HG03095 (cell line): ENCODE data around the gene HELZ.
"Not testable (repeated sequence)": the region's sequence is repeated elsewhere in the genome, so short reads cannot be mapped to it uniquely, and the experiment has no call there.

Experiments used
- ATAC-seq: cut with Tn5 transposase; IDR thresholded peaks from one replicate; pipeline ENCODE4 v1.9.1; 2021; ENCODE audit warnings: moderate library complexity; ENCODE audit not compliant: unreplicated experiment

Gene HELZ

DNA sequence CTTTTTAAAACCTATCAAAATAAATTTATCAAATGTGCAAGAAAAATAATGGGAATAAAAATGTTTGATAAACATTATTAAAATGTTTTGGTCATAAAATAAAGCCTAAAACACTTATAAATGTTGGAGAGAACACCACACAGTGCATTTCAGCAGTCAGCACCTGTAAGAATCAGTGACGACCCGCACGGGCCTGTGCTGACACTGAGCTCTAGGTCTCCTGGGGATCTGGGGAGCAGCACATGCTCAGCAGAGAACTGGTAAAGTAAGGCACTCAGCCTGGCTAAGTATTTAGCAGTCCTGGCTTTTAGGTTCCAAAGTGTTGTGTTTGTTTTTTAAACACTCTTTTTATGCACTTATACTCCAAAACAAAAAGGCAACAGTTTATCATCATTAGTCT lies 46.9 kb downstream of the HELZ start:
- no peak for ATAC-seq

DNA sequence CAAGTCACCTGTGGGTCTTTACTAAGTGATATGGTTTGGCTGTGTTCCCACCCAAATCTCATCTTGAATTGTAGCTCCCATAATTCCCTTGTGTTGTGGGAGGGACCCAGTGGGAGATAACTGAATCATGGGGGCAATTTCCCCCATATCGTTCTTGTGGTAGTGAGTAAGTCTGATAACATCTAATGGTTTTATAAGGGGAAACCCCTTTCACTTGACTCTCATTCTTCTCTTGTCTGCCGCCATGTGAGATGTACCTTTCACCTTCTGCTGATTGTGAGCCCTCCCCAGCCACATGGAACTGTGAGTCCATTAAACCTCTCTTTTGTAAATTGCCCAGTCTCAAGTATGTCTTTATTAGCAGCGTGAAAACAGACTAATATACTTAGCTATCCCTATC lies 48.0 kb downstream of the HELZ start:
- ATAC-seq = not testable (repeated sequence)

DNA sequence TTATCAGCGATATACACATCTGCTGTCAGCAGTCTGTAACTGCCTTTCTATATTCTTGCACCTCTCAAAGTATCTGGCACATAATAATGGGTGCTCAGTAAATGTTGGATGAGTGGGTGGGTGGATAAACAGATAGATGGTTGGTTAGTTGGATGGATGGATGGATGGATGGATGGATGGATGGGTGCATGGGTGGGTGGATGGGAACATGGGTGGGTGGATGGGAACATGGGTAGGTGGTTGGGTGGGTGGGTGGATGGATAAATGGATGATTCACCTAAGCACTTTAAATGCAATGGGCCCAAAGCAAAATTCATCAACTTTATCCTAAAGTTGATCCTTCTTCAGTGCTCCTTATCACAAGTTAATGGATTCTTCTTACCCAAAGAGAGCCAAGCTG lies 48.6 kb downstream of the HELZ start:
- ATAC-seq = no peak

DNA sequence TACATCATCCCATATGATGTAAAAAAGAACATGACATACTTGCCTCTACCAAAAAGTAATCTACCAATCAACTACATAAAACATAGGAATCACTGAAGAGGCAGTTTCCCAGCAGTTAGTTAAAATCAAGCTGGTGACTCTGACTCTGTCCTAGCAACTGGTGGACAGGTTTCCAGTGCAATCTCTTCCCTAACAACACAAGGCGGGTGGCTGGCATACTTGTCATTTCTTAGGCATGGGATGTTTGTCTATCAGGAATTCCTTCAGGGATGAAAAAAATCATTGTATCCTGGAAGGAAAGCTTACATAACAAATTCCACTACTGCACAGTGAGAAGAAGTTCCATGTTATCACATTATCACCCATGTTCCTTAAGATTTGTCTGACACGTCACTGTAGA lies 50.9 kb downstream of the HELZ start:
- ATAC-seq = no peak

DNA sequence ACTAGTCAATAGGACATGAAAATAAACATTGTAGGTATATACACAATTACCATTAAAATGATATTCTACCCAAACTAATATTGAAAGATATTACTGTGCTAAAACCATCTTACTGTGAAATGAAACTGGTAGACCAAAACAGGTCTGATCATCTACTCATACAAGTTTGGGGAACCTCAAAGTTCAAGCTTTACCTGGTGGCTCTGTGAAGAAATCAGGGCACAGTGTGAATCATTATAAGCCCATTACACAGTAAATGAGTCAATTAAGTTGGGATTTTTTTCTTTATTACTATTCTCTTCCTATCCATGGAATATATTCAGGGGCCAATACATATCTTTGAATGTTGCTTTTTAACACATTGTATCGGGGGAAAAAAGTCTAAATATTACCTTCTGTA lies 57.1 kb downstream of the HELZ start:
- no peak for ATAC-seq

DNA sequence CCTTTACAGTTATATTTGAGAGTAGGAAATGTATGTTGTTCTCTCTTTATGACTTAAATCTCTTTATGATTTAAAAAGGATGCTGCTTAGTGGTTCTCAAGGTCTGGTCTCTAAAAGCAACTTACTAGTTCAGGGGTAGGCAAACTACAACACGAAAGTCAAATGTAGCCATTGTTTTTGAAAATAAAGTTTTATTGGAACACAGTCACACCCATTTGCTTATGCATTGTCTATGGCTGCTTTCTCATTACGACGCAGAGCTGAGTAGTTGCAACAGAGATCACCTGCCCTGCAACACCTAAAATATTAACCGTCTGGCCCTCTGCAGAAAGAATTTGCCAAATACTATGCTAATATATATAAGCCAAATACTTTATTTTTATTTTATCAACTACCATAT lies 58.2 kb downstream of the HELZ start:
- no peak for ATAC-seq

DNA sequence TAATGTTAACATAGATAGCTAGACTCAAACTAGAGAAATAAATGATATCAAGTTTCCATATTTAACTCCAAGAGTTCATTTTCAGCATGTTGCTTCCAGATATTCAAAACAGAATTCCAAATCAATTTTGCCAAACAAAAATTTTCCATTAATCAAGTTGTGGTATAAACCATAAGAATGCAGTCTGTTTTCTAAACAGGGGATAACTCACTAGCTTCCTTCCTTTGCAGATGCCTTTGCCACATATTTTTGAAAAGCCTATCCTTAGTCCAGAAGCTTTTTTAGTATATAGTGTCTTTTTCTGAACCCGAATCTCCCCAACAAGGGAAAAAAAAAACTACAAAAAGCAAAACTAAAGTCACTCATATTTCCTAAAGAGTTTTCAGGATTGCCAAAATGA lies 61.5 kb downstream of the HELZ start:
- no peak for ATAC-seq

DNA sequence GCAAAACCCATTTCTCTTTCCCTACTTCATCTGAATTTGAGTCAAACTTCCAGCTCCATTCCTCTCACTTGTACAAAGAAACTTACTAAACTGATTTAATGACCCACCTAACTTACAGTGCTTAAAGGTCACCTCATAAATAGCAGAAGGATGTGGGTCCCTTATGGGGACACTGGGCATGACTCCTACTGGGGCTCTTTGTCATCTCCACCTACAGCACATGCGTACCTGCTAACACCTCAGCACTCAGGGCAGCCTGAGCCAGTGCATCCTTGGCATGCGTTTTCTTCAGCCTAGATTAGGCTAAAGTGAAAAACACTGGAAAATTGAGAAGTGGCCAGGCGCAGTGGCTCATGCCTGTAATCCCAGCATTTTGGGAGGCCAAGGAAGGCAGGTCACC lies 63.2 kb downstream of the HELZ start:
- ATAC-seq = no peak

DNA sequence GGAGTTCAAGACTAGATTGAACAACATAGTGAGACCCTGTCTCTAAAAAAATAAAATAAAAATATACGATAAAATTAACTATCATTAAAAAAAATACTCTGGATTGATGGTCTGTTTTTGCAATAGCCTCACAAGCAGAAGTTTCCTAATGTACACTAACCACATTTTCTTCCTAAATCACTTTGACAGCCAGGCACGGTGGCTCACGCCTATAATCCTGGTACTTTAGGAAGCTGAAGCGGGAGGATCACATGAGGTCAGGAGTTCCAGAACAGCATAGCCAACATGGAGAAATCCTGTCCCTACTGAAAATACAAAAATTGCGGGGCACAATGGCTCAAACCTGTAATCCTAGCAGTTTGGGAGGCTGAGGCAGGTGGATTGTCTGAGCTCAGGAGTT lies 64.7 kb downstream of the HELZ start:
- ATAC-seq = no peak

DNA sequence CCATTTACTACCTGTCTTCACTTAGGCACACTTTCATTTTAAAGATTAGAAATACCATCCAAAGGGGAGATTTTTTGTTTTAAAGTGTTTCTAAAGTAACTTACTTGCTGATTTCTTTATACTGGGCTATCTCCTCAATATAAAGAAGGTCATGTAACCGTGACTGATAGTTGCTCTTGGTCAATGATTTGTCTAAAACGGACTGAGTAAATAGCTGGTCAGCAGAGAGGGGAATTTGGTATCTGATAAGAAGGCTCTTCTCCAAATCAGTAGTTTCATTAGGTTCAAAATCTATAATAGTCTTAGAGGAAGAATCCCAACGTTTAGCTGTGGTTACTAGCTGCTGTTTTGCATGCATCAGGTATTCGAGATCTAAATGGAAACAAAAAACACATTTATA lies 66.4 kb downstream of the HELZ start:
- ATAC-seq = no peak

DNA sequence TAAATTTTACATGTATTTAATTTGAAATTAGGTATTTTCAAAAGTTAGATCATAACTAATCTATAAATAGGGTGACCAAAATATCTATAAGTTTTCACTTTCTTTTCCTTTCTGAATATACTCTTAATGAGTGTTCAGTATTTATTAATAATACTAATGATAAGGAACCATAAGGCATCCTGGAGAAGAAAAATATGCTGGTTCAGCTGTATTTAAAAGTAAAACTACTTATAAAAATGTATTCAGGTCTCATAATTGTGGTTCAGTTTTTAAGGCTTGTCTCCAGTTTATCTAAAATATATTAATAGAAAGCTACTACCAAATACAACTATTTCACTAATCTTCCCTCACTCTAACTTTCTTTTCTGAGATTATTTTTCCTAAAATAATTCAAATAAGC lies 67.3 kb downstream of the HELZ start:
- no peak for ATAC-seq

DNA sequence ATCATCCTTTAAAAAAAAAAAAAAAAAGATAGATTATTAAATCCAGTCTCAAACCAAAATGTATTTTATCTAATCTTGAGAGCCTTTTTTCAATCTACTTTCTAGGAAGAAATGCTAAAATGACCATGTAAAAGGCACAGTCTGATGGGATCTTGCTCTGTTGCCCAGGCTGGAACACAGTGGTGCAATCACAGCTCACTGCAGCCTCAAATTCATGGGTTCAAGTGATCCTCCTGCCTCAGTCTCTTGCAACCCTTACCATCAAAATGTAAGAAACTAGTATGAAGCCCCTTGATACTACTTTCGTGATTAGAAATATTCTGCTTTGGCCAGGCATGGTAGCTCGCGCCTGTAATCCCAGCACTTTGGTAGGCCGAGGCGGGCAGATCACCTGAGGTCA lies 70.8 kb downstream of the HELZ start:
- no peak for ATAC-seq

DNA sequence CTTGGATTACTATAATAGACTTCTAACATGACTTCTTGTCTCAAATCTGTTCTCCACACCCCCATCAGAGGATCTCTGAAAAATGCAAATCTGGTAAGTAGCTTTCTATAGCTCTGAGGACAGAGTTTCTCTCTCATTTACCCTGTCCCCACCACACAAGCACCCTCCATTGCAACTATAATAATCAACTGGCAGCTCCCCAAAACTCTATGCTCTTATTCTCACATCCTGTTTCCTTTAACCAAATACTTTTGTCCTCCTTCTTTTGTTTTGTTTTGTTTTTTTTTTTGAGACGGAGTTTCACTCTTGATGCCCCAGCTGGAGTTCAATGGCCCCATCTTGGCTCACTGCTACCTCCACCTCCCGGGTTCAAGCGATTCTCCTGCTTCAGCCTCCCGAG lies 73.4 kb downstream of the HELZ start:
- peak; percentile 96 for ATAC-seq

DNA sequence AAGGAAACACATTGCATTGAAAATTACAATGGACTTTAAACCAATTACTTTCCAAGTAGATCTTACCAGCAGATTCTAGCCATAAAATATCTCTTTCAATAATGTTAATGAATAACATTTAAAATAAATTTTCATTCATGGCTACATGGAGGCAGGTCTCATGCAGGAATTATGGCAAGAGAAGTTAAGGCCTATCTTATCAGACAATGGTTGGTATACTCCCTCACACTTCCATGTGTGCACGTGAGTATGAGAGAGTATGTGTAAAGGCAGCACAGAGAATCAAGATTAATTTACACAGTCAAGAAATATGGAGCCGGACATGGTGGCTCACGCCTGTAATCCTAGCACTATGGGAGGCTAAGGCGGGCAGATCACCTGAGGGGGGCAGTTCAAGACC lies 76.5 kb downstream of the HELZ start:
- no peak for ATAC-seq

DNA sequence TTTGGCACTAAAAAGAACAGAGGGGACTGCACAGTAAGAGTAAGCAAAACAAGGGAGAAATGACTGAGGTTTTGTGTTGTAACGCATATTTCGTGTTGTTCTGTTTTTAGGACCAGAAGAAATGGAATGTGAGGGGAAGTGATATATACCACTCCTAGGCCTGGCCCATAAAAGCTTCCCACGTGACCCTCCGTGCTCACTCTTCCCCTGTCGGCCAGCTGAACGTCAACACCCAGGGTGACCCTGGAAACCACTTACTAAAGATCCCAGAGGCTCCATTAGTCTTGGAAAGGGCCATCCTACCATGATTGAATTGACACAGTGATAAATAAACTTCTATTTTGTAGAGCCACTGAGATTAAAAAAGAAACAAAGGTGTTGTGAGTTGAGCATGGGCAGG lies 79.8 kb downstream of the HELZ start:
- ATAC-seq = no peak

DNA sequence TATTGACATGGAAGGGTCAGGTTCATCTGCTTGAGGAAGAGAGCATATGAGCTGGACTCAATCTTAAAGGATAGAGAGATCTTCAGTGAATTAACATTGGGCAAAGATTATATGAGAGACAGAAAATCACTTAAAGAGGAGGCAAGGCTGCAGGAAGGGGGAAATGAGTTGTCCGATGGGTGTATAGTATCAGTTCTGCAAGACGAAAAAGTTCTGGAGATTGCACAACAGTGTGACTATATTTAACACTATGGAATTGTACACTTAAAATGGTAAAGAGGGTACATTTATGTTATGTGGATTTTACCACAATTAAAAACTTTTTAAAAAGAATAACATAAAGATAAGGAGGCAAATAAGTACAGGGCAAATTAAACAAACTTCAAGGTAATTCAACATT lies 80.7 kb downstream of the HELZ start:
- ATAC-seq = no peak

DNA sequence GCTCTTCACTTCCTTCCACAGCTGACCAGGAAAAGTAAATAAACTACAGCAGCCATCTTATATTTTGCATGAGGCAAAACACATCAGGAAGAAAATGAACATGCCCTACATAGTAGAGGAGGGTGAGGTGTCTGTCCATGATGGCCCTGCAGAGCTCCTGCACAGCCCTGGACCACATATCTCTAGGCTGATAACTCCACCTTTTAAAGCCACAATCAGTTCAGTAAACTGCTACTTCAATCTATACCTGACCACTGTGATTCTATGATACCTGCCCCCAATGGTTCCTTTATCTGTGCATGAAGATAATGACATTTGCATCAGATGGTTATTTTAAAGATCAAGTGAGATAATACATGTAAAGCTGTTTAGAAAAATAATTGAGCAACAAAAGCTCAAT lies 82.2 kb downstream of the HELZ start:
- no peak for ATAC-seq

DNA sequence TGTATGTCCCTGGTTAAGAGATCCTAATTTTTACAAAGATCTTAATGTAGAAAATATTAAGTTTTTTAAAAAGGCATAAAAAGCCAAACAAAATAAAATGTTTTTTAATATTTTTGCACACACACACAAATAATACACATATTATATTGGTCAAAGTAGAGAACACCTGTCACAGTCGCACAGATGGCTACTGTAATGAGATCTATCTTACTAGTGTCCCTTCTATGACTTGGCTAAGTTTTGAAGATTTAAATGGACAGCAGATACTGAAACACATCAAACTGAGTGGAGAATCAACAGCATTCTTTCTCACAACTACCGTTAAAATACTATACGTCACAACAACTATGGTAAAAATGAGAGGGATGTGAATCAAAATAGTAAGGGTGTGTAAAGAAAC lies 83.4 kb downstream of the HELZ start:
- no peak for ATAC-seq

DNA sequence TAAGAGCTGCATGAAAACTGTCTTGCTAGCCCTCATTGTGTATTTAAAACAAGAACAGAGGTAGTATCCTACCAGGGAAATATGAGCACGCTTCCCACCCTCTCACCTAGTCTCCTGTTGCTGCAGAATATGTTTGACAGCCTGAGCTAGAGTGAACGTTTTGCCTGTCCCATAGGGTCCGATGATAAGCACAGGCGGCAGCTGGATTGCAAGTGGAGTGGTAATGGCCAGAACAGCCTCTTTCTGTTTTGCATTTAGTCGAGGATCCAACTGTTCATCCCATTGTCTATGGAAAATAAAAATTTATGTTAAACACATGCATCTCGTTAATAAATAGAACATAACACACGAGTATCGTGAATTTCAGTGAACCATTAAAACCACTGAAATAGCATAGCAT lies 84.2 kb downstream of the HELZ start:
- no peak for ATAC-seq

DNA sequence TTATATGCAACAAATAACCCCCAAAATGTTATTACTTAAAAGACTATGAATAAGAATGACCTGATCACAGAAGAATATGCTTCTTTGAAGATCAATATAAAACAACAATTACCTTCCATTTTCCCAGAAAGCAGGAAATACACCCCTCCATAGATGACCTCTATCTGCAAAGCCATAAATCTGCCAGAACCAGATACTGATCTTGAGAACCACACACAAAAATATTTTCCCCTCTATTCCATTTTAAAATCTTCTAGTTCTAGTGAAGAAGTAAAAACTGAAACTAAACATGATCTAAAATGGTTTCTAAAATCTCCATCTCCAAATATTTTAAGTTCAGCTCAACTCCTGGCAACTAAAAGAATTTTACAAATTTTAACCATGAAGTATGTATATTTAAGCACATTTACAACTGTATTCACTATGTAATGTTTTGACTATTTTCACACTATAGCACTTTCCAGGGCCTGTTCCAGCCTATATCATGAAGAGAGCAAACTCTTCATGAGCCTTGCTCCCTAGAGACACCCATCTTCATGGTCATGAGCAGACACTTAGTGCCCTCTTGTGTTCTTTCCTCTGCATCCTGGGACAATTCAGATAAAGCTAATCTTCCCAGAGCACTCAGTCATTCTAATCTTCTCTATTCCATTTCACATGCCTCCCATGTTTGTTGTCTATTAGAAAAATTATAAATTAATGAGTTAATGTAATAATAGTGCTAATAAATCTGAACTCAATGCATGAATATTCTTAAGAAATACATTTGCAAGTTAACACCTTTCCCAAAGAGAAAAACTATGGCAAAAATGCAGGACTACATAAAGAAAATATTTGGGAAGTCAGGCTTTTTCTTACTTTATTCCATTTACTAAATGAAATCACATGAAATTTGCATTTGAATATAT lies 87.0 kb downstream of the HELZ start:
- no peak for ATAC-seq

DNA sequence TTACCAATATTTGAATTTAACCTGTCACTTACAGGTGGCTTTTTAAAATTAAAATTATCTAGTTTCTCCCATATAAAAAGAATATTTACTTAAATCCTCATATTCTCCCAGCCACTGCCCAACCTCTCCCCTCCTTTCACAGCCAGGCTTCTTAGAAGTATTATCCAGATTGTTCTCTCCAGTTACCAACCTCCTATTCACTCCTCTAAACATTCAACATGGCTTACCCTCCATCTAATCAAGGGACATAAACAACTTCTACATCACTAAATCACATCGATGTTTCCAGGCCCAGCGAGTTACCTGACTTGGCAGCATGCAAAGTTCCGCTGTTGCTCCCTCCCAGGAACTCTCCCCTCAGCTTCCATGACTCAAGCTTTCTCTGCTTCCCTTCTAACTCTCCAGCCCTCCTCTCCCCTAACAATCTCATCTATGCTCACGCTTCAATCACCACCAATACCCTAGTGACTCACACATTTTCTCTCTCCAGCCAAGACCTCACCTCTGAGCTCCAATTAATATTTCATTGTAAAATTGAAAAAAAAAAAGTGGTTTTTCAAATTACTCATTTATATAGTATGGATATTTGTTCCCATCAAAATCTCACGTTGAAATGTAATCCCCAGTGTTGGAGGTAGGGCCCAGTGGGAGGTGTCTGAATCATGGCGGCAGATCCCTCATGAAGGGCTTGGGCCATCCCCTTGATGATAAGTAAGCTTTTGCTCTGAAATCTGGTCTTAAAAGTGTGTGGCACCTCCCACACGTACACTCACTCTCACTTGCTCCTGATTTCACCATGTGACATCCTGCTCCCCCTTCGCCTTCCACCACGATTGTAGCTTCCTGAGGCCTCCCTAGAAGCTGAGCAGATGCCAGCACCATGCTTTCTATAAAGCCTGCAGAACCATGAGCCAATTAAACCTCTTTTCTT lies 88.5 kb downstream of the HELZ start:
- ATAC-seq = no peak

DNA sequence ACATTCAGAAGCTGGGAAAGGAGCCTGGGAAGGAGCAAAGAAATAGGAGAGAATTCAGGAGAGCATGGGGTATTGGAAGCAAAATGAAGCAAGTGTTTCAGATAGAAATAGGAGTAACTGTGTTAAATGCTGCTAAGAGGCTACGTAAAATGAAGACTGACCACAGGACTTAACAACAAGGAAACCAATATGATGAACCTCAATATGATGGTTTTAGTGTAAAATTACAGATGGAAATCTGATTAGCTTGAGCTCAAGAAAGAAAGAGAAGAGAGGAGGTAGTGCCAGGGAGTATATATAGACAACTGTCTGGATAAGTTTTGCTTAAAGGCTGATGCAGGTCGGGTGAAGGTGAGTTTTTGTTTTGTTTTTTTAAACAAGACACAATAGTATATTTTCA lies 92.2 kb downstream of the HELZ start:
- no peak for ATAC-seq
